ENCODE results near the gene CRKL. TPM values are rescaled to one million over a fixed set of nuclear protein-coding genes. Genes with fewer than 3 reads are reported as not detected.

Gene CRKL
- total and polyA plus RNA-seq, 2 donors, result 34.8 to 41.8 TPM

- no peak overlapping the region for H3K27ac ChIP-seq (ENCODE audit: low read depth)
These were observed 73.3 kb downstream of the CRKL start for GRCh38 chr22:20990184-20991180.

DNA sequence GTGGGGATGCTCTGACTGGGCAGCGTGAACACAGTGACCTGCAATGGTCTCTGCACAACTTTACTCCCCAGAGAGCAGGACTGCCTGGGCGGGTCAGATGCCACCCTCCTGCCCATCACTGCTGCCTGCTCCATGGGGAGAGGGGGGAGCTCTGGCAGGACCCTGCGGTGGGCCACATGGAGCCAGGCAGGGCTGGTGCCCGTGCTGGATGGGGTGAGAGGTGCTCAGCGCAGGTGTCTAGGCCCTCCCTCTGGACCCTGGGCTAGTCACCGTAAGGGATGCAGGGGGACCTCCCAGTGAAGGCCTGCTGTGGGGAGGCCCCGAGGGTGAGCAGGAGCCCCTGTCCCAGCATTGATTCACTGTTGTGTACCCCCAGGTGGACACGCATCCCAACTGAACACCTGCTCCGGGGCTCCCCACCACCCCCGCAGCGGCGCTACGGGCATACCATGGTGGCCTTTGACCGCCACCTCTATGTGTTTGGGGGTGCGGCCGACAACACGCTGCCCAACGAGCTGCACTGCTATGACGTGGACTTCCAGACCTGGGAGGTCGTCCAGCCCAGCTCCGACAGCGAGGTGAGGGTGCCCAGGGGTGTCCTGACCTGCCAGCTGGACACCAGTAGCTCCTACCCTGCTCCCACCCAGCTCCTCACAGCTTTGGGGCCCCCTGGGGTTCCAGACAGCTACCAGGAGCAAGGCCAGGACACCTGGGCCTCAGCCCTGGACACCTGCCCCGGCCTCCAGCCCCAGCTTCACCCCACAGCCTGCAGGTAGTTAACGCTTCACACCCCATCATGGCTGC lies 74.2 kb downstream of the CRKL start:
- Histone ChIP-seq H3K4me1 (ENCODE audit: insufficient read depth) (no peaks in the 10 kb centered on the region), H3K4me3 (ENCODE audit: low read depth, low read length) (no peak overlapping the region), H3K27ac (ENCODE audit: low read depth) (no peak overlapping the region), H3K36me3 (ENCODE audit: insufficient read depth) (no peaks in the 10 kb centered on the region)
- DNase-seq (ENCODE audit: extremely low spot score), result no peak
- WGBS, result 93% methylated on average over 24 of the region's 24 CpGs

More at GRCh38 chr22:20990184-20991180, 73.3 kb downstream of the CRKL start:
- Histone ChIP-seq H3K4me3 (ENCODE audit: low read depth, low read length) (no peak overlapping the region), H3K4me1 (ENCODE audit: insufficient read depth) (no peaks in the 10 kb centered on the region), H3K36me3 (ENCODE audit: insufficient read depth) (no peaks in the 10 kb centered on the region)
- 78% methylated on average over 21 of the region's 21 CpGs for WGBS
- DNase-seq (ENCODE audit: extremely low spot score), result no peak

DNA sequence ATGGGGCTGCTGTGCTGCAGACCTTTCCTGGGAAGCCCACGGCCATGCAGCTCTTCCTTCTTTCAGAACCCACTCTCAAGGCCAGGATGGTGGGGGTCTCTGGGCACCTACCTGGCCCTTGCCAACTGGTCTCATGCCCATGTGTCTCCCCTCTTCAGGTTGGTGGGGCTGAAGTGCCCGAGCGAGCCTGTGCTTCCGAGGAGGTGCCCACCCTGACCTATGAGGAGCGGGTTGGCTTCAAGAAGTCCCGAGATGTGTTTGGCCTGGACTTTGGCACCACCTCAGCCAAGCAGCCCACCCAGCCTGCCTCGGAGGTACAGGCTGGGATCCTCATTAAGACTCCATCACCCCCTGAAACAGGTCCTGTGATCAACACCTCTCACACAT lies 74.8 kb downstream of the CRKL start:
- WGBS, result 89% methylated on average over 7 of the region's 7 CpGs
- no peak for DNase-seq (ENCODE audit: extremely low spot score)

DNA sequence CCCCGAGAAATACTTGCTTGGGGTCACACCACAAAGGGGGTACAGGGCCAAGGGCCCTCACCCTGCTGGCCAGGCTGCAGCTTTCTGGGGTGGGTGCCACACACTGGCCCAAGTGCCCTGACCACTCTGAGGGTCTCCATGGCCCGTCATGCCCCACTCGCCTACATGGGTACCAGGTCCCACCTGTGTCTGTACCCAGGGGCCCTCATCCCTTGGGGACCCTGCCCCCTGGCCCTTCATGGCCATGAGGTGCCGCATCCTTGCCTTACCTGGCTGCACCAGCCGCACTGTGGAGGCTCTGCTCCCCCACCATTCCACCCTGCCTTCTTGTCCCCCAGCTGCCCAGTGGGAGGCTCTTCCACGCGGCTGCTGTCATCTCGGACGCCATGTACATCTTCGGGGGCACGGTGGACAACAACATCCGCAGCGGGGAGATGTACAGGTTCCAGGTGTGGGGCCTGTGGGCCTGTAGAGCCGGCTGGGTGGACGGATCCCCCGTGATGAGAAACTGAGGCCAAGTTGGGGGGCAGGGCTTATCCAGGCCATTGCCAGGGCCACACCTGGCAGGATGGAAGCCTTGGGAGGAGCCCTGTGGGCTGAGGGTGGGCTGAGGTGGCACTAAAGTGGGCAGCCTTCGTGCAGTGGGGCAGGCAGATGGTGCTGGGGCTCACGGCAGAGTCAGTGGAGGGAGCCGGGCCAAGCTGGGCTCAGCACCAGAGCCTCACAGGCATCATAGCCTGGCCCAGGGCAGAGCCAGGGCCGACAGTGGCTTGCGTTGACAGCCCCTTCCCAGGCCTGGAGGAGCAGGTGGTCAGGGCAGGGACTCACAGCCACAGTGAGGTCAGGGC lies 75.5 kb downstream of the CRKL start:
- no peak for DNase-seq (ENCODE audit: extremely low spot score)
- 89% methylated on average over 21 of the region's 21 CpGs for WGBS
- Histone ChIP-seq H3K4me1 (ENCODE audit: insufficient read depth) (no peaks in the 10 kb centered on the region), H3K27ac (ENCODE audit: low read depth) (no peak overlapping the region), H3K36me3 (ENCODE audit: insufficient read depth) (no peaks in the 10 kb centered on the region), H3K4me3 (ENCODE audit: low read depth, low read length) (no peak overlapping the region)

More for the DNA sequence above, 74.8 kb downstream of the CRKL start:
- H3K4me1 ChIP-seq (ENCODE audit: insufficient read depth), result no peaks in the 10 kb centered on the region
- no peaks in the 10 kb centered on the region for H3K36me3 ChIP-seq (ENCODE audit: insufficient read depth)
- no peak overlapping the region for H3K4me3 ChIP-seq (ENCODE audit: low read depth, low read length)
- no peak overlapping the region for H3K27ac ChIP-seq (ENCODE audit: low read depth)

DNA sequence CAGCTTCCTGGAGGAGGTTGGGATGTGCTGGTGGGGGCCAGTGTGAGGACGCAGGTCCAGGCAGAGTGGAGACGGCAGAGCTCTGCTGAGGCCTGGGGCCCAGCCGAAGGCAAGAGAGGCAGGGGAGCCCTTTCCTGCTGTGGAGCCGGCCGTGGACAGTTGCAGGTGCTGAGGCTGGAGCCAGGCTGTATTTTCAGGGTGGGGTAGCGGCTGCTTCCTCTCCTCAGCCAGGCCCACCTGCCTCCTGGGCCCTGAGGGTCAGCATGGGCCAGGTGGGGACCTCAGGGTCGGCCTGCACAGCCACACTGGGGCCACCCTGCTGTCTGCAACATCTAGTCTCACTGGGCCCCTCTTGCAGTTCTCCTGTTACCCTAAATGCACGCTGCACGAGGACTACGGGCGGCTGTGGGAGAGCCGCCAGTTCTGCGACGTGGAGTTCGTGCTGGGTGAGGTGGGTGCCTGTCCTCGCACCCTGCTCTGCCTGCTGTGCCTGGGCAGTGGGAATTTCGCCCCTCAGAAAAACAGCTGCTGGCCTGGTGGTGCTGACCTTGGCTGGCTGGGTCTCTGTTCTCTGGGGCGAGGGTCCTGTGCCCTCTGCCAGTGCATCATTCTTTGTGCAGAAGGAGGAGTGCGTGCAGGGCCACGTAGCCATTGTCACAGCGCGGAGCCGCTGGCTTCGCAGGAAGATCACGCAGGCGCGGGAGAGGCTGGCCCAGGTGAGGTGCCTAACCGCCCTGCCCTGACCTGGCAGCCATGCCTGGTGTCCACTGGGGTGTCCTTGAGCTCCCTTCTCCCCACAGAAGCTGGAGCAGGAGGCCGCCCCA lies 76.3 kb downstream of the CRKL start:
- WGBS, result 95% methylated on average over 29 of the region's 29 CpGs
- Histone ChIP-seq H3K27ac (ENCODE audit: low read depth) (no peak overlapping the region), H3K4me1 (ENCODE audit: insufficient read depth) (no peaks in the 10 kb centered on the region), H3K36me3 (ENCODE audit: insufficient read depth) (no peaks in the 10 kb centered on the region), H3K4me3 (ENCODE audit: low read depth, low read length) (no peak overlapping the region)
- DNase-seq (ENCODE audit: extremely low spot score), result no peak

- Histone ChIP-seq H3K4me1 (ENCODE audit: insufficient read depth) (no peaks in the 10 kb centered on the region), H3K4me3 (ENCODE audit: low read depth, low read length) (no peak overlapping the region), H3K27ac (ENCODE audit: low read depth) (no peak overlapping the region), H3K36me3 (ENCODE audit: insufficient read depth) (no peaks in the 10 kb centered on the region)
- WGBS, result 91% methylated on average over 30 of the region's 30 CpGs
- DNase-seq (ENCODE audit: extremely low spot score), result no peak
These were observed 77.1 kb downstream of the CRKL start for GRCh38 chr22:20994128-20994901.

DNA sequence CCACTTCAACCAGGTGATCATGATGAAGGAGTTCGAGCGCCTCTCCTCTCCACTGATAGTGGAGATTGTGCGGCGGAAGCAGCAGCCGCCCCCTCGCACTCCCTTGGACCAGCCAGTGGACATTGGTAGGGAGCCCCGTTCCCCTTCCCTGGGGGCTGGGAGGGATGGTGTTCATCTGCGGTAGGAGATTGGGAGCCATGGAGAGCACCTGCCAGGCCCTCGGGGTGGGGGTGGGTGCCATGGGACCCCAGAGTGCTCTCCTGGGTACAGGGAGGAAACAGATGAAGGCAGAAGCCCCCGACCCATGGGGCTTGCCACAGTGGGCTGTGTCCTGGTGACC lies 77.7 kb downstream of the CRKL start:
- H3K4me1 ChIP-seq (ENCODE audit: insufficient read depth), result no peaks in the 10 kb centered on the region
- H3K36me3 ChIP-seq (ENCODE audit: insufficient read depth), result no peaks in the 10 kb centered on the region
- 93% methylated on average over 10 of the region's 10 CpGs for WGBS

GRCh38 chr22:20995329-20996030 lies 78.3 kb downstream of the CRKL start:
- H3K4me3 ChIP-seq (ENCODE audit: low read depth, low read length), result no peak overlapping the region
- 90% methylated on average over 23 of the region's 23 CpGs for WGBS
- no peak for DNase-seq (ENCODE audit: extremely low spot score)
- H3K4me1 ChIP-seq (ENCODE audit: insufficient read depth), result no peaks in the 10 kb centered on the region
- H3K36me3 ChIP-seq (ENCODE audit: insufficient read depth), result no peaks in the 10 kb centered on the region
- H3K27ac ChIP-seq (ENCODE audit: low read depth), result no peak overlapping the region

More for the DNA sequence above, 77.7 kb downstream of the CRKL start:
- no peak overlapping the region for H3K27ac ChIP-seq (ENCODE audit: low read depth)
- H3K4me3 ChIP-seq (ENCODE audit: low read depth, low read length), result no peak overlapping the region
- DNase-seq (ENCODE audit: extremely low spot score), result no peak

DNA sequence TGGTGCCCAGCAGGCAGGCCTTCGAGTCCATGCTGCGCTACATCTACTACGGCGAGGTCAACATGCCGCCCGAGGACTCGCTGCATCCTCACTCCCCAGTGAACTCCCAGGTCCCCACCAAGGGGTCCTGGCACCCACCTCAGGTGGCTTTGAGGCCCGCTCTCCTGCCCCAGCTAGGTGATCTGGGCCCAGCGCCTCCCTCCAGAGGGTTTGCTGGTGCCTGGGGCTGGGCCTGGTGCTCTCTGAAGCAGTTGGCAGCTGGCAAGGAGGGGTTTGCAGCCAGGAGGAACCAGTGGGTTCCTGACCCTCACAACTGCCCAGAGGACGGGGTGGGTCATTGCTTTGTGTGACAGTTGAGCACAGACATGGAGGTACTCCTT lies 78.8 kb downstream of the CRKL start:
- Histone ChIP-seq H3K4me3 (ENCODE audit: low read depth, low read length) (no peak overlapping the region), H3K36me3 (ENCODE audit: insufficient read depth) (no peaks in the 10 kb centered on the region)
- 95% methylated on average over 10 of the region's 10 CpGs for WGBS

GRCh38 chr22:20996598-20997535 lies 79.7 kb downstream of the CRKL start:
- Histone ChIP-seq H3K4me3 (ENCODE audit: low read depth, low read length) (no peak overlapping the region), H3K27ac (ENCODE audit: low read depth) (no peak overlapping the region), H3K36me3 (ENCODE audit: insufficient read depth) (no peaks in the 10 kb centered on the region), H3K4me1 (ENCODE audit: insufficient read depth) (no peaks in the 10 kb centered on the region)
- 89% methylated on average over 27 of the region's 27 CpGs for whole genome bisulfite sequencing
- no peak for DNase-seq (ENCODE audit: extremely low spot score)

More for the DNA sequence above, 78.8 kb downstream of the CRKL start:
- Histone ChIP-seq H3K4me1 (ENCODE audit: insufficient read depth) (no peaks in the 10 kb centered on the region), H3K27ac (ENCODE audit: low read depth) (no peak overlapping the region)
- no peak for DNase-seq (ENCODE audit: extremely low spot score)
